Calu3 (cell line): ENCODE measurements around the gene EEIG1. TPM values are rescaled to one million over a fixed set of nuclear protein-coding genes. Genes with fewer than 3 reads are reported as not detected.

Experiments
- BruUV-seq: library from RNA; stranded (reverse); fragments of 400-500 nt; replicated peaks from 2 replicates; lab custom pipeline; 2021; lab: Mats Ljungman, UMichigan
- CTCF ChIA-PET: fragments of 300-600 bp; sonication (Branson Sonifier 250); formaldehyde crosslinking; loops from one replicate; lab custom pipeline; 2022; ENCODE audit warnings: antibody characterized with exemption; lab: Charles Lee
- DNase-seq: peaks from one replicate; pipeline ENCODE4 v3.0.0; 2022
- H3K27ac Mint-ChIP-seq: one replicate; pipeline ENCODE4 v1.8.0; 2022; ENCODE audit warnings: mixed read lengths; ENCODE audit not compliant: unreplicated experiment
- H3K27me3 Mint-ChIP-seq: one replicate; pipeline ENCODE4 v1.8.0; 2022; ENCODE audit warnings: mixed read lengths; ENCODE audit not compliant: unreplicated experiment
- H3K36me3 Mint-ChIP-seq: one replicate; pipeline ENCODE4 v1.8.0; 2022; ENCODE audit warnings: mild to moderate bottlenecking, moderate library complexity, mixed read lengths; ENCODE audit not compliant: insufficient read depth, unreplicated experiment
- H3K4me1 Mint-ChIP-seq: one replicate; pipeline ENCODE4 v1.8.0; 2022; ENCODE audit warnings: mild to moderate bottlenecking, low read depth, mixed read lengths; ENCODE audit not compliant: unreplicated experiment
- H3K4me3 Mint-ChIP-seq: one replicate; pipeline ENCODE4 v1.8.0; 2022; ENCODE audit warnings: mild to moderate bottlenecking, low read depth, moderate library complexity, mixed read lengths; ENCODE audit not compliant: unreplicated experiment
- H3K9me3 Mint-ChIP-seq: one replicate; pipeline ENCODE4 v1.8.0; 2022; ENCODE audit warnings: low read depth, mixed read lengths; ENCODE audit not compliant: unreplicated experiment
- CTCF ChIP-seq: fragments of 200-600 bp; IDR thresholded peaks from one replicate; pipeline ENCODE4 v1.8.0; 2022; ENCODE audit warnings: antibody characterized with exemption; ENCODE audit not compliant: unreplicated experiment
- intact Hi-C: fragments of 100-400 bp; cut with micrococcal nuclease; formaldehyde crosslinking; loops from one replicate; pipeline ENCODE4 v1.10.0; 2022; ENCODE audit not compliant: unreplicated experiment
- total RNA-seq: library from RNA; stranded (reverse); gene quantifications from 2 replicates; pipeline ENCODE4 v1.2.3, GENCODE V29; 2022

EEIG1 gene
- total RNA-seq, 1 experiment from 2014 or later, result 84.6 TPM

GRCh38 chr9:127936347-127936852, 44.4 kb downstream of the EEIG1 start:
- BruUV-seq, result no TSS peak
- peaks cover 38% of the 10 kb centered on the region for H3K4me1 Mint-ChIP-seq
- H3K36me3 Mint-ChIP-seq, result peaks cover 63% of the 10 kb centered on the region
- CTCF ChIA-PET, result no interaction called here
- no peak for TF ChIP-seq CTCF
- H3K4me3 Mint-ChIP-seq, result peak overlapping the region; percentile 98
- DNase-seq, result no peak
- H3K27ac Mint-ChIP-seq, result peak overlapping the region; percentile 50
- H3K9me3 Mint-ChIP-seq, result no peaks in the 10 kb centered on the region
- no peaks in the 10 kb centered on the region for H3K27me3 Mint-ChIP-seq
- intact Hi-C loops, result no loop called here

DNA sequence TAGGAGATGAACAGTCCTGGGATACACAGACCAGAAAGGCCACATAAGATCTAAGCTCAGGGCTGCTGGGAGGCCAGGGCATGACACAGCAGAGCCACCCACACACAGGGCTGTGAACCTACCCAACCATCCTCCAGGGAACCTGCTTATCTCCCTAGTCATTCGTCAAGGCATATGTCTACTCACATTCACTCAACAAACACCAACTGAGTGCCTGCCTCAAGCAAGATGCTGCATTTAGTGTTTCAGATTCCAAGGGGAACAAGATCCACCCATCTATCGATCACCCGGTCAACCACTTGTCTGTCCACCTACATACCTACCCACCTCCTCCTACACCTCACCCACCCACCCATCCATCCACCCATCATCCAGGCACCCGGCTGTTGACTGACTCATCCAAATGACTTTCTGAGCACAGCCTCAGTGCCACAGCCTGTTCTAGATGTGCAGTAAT, 45.0 kb downstream of the EEIG1 start:
- no peak for DNase-seq
- BruUV-seq, result no TSS peak
- CTCF ChIA-PET, result no interaction called here
- H3K4me3 Mint-ChIP-seq, result peak overlapping the region; percentile 98
- peak overlapping the region; percentile 50 for H3K27ac Mint-ChIP-seq
- no peak for TF ChIP-seq CTCF
- H3K27me3 Mint-ChIP-seq, result no peaks in the 10 kb centered on the region
- H3K9me3 Mint-ChIP-seq, result no peaks in the 10 kb centered on the region
- peaks cover 64% of the 10 kb centered on the region for H3K36me3 Mint-ChIP-seq
- H3K4me1 Mint-ChIP-seq, result peaks cover 43% of the 10 kb centered on the region
- intact Hi-C loops, result no loop called here

GRCh38 chr9:127934986-127935385, 45.8 kb downstream of the EEIG1 start:
- intact Hi-C loops, result no loop called here
- H3K9me3 Mint-ChIP-seq, result no peaks in the 10 kb centered on the region
- CTCF ChIA-PET, result interaction anchor here (0.5 kb wide), 1 partner anchor 65 kb away, joined by 5 read pairs; no protein-coding TSS in a partner anchor
- H3K4me3 Mint-ChIP-seq, result peak overlapping the region; percentile 12
- H3K4me1 Mint-ChIP-seq, result peaks cover 43% of the 10 kb centered on the region
- DNase-seq, result no peak
- no peak overlapping the region for H3K27ac Mint-ChIP-seq
- TF ChIP-seq CTCF, result no peak
- peaks cover 61% of the 10 kb centered on the region for H3K36me3 Mint-ChIP-seq
- no TSS peak for BruUV-seq
- H3K27me3 Mint-ChIP-seq, result no peaks in the 10 kb centered on the region

- Mint-ChIP-seq H3K9me3 (no peaks in the 10 kb centered on the region), H3K27me3 (no peaks in the 10 kb centered on the region), H3K27ac (no peak overlapping the region), H3K4me1 (peaks cover 43% of the 10 kb centered on the region), H3K36me3 (peaks cover 61% of the 10 kb centered on the region), H3K4me3 (no peak overlapping the region)
- intact Hi-C loops, result no loop called here
- TF ChIP-seq CTCF, result no peak
- no TSS peak for BruUV-seq
- DNase-seq, result no peak
- CTCF ChIA-PET, result no interaction called here
Observed at GRCh38 chr9:127934248-127934647, 46.5 kb downstream of the EEIG1 start.
